Kidney epithelial cell (primary cell): ENCODE measurements around the gene TLX2. TPM values are rescaled to one million over a fixed set of nuclear protein-coding genes. Genes with fewer than 3 reads are reported as not detected.

Experiments used
- DNase-seq: peaks from one replicate; pipeline ENCODE4 v3.0.0-alpha.2; 2010; ENCODE audit warnings: low read depth
- H3K27me3 ChIP-seq: 2 replicates; pipeline ENCODE4 v1.6.0; 2011; ENCODE audit warnings: low read length; ENCODE audit not compliant: control insufficient read depth, insufficient read depth
- H3K36me3 ChIP-seq: 2 replicates; pipeline ENCODE4 v1.5.1; 2011; ENCODE audit warnings: low read length; ENCODE audit not compliant: control insufficient read depth, insufficient read depth
- H3K4me3 ChIP-seq: 2 replicates; pipeline ENCODE4 v1.5.1; 2011; ENCODE audit warnings: low read depth, mild to moderate bottlenecking, control low read depth, low read length
- total RNA-seq: library from RNA; depleted of rRNA; stranded (reverse); fragments of >200 nt; gene quantifications from 2 replicates; pipeline ENCODE4 v1.2.3, GENCODE V29; 2015
- TF ChIP-seq, protein P1 (sequence below): IDR thresholded peaks from 2 replicates; pipeline ENCODE4 v1.5.1; 2011; ENCODE audit warnings: mild to moderate bottlenecking, moderate library complexity, low read length, control low read depth, inconsistent platforms; ENCODE audit not compliant: insufficient read depth, poor library complexity, severe bottlenecking

Gene TLX2
- total RNA-seq, 1 donor from 2014 or later, result not detected

DNA sequence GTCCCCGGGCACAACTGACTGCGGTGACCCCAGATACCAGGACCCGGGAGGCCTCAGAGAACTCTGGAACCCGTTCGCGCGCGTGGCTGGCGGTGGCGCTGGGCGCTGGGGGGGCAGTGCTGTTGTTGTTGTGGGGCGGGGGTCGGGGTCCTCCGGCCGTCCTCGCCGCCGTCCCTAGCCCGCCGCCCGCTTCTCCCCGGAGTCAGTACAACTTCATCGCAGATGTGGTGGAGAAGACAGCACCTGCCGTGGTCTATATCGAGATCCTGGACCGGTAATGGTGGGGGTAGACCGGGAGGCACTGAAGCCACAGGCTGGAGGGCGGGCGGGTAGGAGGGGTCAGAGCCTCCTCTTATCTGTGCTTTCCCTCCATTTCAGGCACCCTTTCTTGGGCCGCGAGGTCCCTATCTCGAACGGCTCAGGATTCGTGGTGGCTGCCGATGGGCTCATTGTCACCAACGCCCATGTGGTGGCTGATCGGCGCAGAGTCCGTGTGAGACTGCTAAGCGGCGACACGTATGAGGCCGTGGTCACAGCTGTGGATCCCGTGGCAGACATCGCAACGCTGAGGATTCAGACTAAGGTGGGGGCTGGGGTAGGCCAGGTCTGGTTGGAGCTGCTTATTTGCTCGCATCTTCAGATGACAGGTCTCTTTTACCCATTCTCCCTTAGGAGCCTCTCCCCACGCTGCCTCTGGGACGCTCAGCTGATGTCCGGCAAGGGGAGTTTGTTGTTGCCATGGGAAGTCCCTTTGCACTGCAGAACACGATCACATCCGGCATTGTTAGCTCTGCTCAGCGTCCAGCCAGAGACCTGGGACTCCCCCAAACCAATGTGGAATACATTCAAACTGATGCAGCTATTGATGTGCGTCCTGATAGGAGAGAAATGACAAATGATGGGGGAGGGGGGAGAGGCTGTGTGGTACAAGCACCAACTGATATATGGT is 16.3 kb downstream of the TLX2 start:
- TF ChIP-seq, protein P1, sequence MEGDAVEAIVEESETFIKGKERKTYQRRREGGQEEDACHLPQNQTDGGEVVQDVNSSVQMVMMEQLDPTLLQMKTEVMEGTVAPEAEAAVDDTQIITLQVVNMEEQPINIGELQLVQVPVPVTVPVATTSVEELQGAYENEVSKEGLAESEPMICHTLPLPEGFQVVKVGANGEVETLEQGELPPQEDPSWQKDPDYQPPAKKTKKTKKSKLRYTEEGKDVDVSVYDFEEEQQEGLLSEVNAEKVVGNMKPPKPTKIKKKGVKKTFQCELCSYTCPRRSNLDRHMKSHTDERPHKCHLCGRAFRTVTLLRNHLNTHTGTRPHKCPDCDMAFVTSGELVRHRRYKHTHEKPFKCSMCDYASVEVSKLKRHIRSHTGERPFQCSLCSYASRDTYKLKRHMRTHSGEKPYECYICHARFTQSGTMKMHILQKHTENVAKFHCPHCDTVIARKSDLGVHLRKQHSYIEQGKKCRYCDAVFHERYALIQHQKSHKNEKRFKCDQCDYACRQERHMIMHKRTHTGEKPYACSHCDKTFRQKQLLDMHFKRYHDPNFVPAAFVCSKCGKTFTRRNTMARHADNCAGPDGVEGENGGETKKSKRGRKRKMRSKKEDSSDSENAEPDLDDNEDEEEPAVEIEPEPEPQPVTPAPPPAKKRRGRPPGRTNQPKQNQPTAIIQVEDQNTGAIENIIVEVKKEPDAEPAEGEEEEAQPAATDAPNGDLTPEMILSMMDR, result no peak
- no peak for DNase-seq
- peaks cover 4% of the 10 kb centered on the region for H3K36me3 ChIP-seq
- H3K27me3 ChIP-seq, result no peaks in the 10 kb centered on the region
- peak overlapping the region; percentile 62 for H3K4me3 ChIP-seq

DNA sequence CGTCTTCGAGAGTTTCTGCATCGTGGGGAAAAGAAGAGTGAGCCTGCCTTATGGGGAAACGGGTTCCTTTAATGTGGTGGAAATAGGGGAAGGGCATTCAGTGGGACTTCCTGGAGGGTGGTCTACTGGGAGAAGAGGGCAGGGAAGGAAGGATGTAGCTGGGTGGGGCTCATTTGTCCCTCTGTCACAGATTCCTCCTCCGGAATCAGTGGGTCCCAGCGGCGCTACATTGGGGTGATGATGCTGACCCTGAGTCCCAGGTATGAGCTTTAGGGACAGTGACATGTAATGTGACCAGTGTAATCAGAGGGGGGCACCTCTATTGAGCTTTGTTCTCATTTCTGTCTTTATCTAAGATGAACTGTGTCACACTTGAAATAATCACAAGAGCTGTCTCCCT is 17.4 kb downstream of the TLX2 start:
- Histone ChIP-seq H3K27me3 (no peaks in the 10 kb centered on the region), H3K4me3 (no peak overlapping the region)
- TF ChIP-seq, protein P1, result no peak

DNA sequence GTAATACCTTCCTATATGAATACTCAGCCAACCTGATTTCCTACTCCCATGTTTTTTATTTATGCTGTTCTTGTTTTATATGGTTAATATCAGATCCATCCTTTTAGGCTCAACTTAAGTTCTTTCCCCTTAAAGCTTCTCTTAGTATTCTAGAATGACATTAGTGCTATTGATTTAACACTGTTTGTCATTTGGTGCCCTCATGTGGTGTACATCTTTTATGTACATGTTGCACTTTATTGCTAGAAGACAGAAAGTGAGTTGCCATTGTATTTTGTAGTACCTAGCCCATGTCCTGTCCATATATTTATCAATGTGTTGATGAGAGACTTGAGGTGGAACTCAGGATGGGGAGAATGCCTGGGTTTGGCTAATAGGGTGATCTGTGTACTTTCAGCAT is 18.0 kb downstream of the TLX2 start:
- DNase-seq, result no peak
- TF ChIP-seq, protein P1, result peak; percentile 29
- no peaks in the 10 kb centered on the region for H3K36me3 ChIP-seq
- no peak overlapping the region for H3K4me3 ChIP-seq
- H3K27me3 ChIP-seq, result no peaks in the 10 kb centered on the region

More for the DNA sequence above, 17.4 kb downstream of the TLX2 start:
- no peak for DNase-seq
- peaks cover 3% of the 10 kb centered on the region for H3K36me3 ChIP-seq

DNA sequence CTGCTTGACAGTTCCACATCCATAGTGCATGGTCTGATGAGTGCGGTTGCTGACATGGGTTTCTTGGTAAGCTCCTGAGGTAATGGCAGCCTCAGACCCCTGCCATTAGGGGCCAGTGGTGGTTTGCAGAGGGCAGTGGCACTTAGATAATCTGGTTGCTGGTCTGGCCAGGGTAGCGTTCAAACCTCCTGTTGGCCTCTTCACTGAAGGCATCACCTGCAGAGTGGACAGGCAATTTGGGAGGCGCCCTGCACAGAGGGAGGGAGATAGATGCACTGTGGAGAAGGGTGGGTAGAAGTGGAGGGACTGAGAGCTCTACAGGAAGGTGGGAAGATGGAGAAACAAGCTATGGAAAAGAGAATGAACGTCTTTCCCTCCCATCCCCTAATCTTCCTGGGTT is 19.2 kb downstream of the TLX2 start:
- TF ChIP-seq, protein P1, result no peak
- H3K4me3 ChIP-seq, result no peak overlapping the region
- DNase-seq, result no peak
- H3K27me3 ChIP-seq, result no peaks in the 10 kb centered on the region
- no peaks in the 10 kb centered on the region for H3K36me3 ChIP-seq

DNA sequence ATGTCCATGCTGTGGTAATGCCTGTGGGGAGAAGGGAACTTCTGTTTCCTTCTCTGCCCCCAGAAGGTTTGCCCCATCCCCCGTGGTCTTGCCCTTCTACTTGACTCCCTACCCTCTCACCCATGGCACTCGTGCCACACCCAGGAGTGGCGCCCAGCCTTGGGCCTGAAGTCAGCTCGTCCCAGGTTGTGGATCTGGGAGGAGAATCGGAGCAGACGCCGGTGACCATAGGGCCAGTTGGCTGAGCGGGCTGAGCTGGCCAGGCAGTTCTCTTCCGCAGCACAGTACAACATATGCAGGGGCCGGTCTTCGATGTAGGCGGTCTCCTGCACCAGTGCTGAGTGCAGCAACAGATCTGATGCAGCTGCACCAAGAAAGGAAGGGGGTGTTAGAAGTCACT is 20.2 kb downstream of the TLX2 start:
- no peak for DNase-seq

More for the DNA sequence above, 20.2 kb downstream of the TLX2 start:
- Histone ChIP-seq H3K36me3 (no peaks in the 10 kb centered on the region), H3K27me3 (no peaks in the 10 kb centered on the region), H3K4me3 (no peak overlapping the region)
- TF ChIP-seq, protein P1, result no peak
